ENCODE results near the gene MCTP2.

DNA sequence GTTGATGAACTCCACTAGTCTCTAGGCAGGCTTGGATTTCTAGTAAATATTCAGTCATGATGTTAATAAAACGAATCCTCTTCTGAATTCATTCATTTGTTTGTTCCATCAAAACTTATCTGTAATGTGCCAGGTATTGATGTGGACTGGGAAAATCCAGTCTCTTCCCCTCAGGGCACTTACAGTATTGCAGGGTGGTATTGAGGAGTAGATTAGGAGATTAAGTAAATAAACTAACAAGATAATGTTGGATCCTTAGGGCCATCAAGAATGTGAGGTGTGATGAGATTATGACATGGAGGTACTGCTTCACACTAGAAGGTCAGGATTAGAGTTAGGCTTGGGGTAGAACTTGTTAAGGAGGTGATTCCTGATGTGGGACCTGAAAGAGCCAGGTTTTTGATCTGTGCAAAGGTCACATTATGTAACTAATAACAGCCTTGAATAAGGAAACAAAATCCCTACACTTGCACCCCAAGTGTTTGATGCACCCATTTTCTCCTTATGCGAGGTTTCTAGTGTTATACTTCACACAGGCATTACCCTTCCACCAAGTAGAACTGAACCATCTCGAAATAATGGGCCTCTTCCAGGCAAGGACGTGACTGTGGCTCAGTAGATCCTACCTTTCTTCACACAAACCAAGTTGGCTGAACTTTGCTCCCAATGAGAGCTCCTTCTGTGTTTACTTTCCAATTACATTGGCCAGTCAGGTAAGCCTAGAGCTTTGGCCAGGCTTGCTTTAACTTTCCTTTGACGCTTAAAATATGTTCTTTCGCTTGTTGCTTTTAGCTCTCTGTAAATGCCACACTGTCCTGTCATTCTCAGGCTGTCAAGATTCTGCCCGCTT, 16.7 kb downstream of the MCTP2 start:
- TF ChIP-seq, protein P1, sequence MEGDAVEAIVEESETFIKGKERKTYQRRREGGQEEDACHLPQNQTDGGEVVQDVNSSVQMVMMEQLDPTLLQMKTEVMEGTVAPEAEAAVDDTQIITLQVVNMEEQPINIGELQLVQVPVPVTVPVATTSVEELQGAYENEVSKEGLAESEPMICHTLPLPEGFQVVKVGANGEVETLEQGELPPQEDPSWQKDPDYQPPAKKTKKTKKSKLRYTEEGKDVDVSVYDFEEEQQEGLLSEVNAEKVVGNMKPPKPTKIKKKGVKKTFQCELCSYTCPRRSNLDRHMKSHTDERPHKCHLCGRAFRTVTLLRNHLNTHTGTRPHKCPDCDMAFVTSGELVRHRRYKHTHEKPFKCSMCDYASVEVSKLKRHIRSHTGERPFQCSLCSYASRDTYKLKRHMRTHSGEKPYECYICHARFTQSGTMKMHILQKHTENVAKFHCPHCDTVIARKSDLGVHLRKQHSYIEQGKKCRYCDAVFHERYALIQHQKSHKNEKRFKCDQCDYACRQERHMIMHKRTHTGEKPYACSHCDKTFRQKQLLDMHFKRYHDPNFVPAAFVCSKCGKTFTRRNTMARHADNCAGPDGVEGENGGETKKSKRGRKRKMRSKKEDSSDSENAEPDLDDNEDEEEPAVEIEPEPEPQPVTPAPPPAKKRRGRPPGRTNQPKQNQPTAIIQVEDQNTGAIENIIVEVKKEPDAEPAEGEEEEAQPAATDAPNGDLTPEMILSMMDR (conservative IDR thresholded peaks at IDR 0.05) = no peak
- no peak for TF ChIP-seq ZFX (IDR thresholded peaks at IDR 0.05)

All from C4-2B (cell line).